DMS53 (cell line): ENCODE results near the gene KAT7.

Experiments used
- DNase-seq: peaks from one replicate; lab custom pipeline; 2025; lab: John Stamatoyannopoulos, UW

Gene KAT7

GRCh38 chr17:49842846-49843245, 54.4 kb downstream of the KAT7 start:
- DNase-seq, result no peak

DNA sequence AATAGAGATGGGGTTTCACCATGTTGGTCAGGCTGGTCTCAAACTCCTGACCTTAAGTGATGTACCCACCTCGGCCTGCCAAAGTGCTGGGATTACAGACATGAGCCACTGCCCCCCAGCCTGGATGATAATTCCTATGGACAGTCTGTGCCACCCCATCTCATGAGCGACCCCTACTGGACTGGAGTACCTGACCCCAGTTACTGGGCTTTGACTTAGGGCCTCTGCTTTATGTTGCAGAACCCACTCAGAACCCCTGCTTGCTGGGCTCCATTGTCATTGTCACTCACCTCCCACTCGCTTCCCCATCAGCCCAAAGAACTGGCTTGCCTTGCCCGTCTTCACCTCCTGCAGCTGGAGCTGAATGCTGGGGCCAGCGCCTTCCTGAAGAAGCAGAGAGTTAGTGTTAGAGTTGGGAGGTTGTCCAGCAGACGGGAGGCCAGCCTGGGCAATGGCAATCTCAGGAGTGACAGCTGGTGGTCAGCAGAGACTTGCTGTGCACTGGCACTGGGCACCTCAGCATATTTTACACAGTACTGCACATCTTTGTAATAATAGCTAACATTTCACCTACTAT, 55.4 kb downstream of the KAT7 start:
- DNase-seq, result peak; percentile 45

DNA sequence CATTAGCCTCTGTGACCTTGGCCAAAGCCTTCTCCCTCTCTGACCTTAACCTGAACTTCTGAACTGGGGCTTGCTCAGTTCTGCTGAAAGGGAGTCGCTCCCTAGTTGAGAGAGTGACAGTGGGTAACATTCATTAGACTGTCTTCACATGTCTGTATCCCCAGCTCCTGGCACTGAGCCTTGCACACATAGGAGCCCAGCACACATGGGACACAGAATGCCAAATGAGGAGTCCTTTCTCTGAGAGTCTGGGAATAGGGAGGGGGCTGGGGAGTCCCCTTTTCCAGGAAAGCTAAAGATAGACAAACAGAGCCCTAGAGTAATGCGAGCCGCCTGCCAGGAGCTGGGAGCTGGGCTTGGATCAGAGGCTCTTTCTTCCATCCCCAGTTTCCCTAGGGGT, 56.8 kb downstream of the KAT7 start:
- no peak for DNase-seq

GRCh38 chr17:49846938-49847712, 58.6 kb downstream of the KAT7 start:
- no peak for DNase-seq

DNA sequence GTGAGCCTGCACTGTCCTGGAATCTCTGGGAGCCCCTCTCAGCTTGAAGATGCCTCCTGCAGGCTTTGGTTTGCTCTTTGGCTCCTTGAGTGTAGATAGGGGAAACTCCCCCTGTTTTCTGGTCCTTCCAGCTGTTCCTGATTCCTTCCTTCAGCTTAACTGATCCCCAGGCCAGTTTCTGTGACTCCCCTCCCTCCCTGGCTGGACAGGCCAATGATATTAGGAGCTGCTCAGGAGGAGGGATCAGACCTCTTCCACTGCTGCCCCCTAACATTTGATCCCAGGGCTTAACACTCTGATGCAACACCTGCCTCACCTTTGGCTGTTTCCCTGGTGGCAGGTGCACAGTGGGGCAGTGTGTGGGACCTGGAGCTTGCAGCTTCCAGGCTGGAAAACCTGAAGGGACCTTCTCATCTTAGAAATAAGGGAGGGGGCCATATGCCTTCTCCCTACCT, 59.6 kb downstream of the KAT7 start, which contains the start of gene TAC4:
TAC4 (minus strand) TSS at position 51 of the 455 bp plus-strand sequence. CDS start 52 bp downstream, outside the sequence.
- peak; percentile 41 for DNase-seq

DNA sequence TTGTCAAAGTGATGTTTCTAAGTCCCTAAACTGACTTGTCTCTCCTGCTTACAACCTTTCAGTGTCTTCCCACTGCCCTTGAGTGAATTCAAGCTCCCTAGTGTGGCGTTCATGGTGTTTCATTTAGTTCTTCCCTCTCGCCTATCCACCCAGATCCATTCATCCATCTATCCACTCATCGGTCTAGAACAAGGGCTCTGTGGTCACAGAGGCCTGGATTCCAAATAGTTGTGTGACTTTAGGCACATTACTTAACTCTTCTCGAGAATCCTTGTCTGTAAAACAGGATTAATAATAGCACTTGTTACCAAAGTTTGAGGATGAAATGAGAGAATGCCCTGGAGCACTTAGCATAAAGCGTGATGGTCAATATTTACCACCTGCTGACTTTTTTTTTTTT, 60.3 kb downstream of the KAT7 start:
- DNase-seq, result peak; percentile 34

- no peak for DNase-seq
These were observed 61.7 kb downstream of the KAT7 start for GRCh38 chr17:49850218-49850610.

GRCh38 chr17:49850772-49851386, 62.4 kb downstream of the KAT7 start:
- DNase-seq, result peak; percentile 41

DNA sequence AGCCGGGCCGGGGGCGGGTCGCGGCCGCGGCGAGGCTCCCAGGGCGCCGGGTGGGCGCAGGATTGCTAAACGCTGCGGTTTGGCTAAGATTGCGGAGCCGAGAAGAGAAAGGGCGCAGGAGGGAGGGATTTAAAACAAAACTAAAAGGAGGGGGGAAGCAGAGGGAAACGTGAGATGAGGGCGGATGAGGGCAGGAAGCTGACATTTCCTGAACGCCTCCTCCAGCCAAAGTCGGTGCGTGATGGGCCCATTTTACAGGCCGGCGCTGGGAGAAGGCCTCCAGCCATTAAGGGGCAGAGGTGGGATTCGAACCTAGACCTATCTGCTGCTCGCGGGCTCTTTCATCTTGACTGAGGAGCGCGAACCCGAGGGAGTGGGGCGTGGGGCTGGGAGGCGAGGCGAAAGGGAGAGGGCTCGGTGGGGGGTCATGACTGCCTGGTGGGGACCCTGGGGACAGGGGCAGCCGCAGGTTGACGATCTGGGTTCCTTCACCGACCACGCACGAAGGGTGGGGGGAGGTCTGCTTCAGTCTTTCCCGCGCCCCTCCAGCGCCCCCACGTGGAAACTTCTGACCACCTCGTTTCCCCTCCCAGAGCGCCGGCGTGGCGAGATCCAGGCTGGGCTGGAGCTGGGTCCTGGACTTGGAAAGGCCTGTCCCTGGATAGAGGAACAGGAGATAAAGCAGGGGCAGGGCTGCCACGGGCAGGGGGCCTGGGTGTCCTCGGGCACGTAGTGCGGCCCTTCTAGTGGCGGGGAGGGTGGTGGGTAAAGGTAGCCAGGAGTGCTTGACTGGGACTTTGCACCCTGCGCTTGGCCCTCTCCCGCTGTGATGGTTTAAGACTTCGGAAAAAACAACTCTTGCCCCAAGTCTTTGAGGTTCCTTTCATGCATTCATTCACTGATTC, 63.2 kb downstream of the KAT7 start:
- DNase-seq, result peak; percentile 79

DNA sequence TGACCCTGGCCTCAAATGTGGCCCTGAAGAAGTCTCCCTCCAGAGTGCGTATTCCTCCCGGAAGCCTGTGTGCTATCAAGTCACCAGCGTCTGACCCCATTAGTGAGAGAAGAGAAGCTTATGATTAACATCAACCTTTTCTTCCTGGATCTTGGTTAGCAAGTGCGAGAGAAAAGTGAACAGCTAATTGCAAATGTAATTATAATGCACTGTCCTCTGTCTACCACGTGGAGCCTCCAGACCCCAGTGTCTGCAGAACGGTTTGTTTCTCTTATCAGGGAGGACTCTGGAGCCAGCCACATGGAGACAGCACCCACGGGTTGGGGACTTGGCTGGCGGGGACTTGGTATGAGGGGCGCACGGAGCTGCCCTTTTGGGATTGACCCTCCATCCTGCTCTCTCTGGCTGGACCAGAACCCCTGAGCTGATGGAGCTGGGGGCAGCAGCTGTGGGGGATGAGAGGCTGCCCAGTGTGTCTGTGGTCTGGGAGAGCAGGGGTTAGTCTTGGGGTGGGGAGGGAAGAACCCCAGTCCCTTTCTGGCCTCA, 65.1 kb downstream of the KAT7 start:
- DNase-seq, result no peak

DNA sequence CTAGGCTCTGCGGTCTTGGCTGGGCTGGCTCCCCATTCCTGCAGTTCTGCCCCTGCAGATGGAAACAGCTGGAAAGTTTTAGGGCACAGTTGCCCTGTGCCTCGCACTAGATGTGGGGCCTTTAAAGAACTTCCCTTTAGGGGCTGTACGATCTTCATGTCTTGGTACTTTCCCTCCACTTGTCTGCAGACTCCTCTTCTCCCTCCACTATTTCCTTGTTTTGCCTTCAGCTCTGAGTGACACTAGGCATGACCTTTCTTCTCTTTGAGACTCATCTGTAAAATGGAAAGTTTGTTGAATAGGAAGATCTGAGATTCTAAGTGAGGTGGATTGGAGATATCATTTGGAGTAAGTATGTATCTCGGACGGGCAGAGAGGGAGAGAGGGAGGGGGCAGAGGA, 65.6 kb downstream of the KAT7 start:
- no peak for DNase-seq

DNA sequence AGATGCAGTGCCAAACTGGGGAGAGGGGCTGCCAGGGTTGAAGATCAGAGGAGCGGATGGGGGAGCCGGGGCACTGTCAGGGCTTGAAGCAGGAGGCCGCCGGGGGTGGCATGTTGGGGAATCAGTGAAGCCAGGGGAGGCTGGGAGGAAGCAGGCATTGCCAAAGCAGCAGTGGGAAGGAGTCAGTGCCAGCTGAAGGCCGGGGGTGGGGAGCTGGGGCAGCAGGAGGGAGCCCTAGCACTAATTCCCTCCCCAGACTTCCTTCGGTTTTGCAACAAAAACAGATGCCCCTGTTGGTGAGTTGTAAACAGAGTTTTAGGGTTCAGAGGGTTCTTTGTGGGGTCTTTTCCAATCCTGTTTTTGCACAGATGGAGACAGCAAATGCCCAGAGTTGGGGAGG, 70.3 kb downstream of the KAT7 start:
- DNase-seq, result no peak

- DNase-seq, result peak; percentile 83
These were observed 71.8 kb downstream of the KAT7 start for GRCh38 chr17:49859991-49860953.

- DNase-seq, result peak; percentile 74
These were observed 72.8 kb downstream of the KAT7 start for GRCh38 chr17:49861150-49861884.

- DNase-seq, result no peak
These were observed 74.4 kb downstream of the KAT7 start for GRCh38 chr17:49862781-49863331.

DNA sequence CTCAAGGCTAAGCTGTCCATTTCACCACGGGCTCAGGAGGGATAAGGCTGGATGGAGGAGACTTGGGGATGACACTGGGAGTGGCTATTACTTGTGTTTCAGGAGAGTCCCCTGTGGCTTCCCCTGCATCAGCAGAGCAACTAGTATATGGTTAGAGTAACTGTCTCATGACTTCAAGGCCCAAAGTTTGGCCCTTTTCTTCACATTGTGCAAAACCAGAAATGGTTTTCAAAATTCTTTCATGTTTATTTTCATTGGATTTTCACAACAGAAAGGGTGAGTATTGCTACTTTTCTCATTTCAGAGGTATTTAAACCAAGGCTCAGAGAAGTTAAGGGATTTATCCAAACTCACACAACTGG, 77.5 kb downstream of the KAT7 start:
- DNase-seq, result no peak

DNA sequence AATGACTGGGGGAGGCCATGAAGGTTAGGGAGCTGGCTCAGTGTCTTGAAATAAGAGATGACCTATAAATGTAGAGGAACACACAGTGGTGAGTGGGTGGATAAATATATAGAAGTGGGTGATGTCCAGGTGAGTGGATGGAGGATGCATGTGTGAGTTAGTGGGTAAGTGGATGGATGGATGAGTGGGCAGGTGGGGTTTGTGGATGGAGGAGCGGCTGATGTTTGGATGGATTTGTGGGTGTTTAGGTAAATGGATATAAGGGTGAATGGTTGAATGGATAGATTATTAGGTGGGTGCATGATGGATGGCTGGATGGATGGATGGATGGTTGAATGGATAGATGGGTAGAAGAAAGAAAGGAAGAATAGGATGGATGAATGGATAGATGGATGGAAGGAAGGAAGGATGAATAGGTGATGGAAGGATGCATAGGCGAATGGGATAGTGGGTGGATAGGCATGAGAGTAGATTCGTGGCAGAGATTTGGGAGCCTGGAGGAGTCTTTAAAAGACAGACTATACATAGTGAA, 78.5 kb downstream of the KAT7 start:
- no peak for DNase-seq

- DNase-seq, result no peak
These were observed 80.5 kb downstream of the KAT7 start for GRCh38 chr17:49869038-49869374.

DNA sequence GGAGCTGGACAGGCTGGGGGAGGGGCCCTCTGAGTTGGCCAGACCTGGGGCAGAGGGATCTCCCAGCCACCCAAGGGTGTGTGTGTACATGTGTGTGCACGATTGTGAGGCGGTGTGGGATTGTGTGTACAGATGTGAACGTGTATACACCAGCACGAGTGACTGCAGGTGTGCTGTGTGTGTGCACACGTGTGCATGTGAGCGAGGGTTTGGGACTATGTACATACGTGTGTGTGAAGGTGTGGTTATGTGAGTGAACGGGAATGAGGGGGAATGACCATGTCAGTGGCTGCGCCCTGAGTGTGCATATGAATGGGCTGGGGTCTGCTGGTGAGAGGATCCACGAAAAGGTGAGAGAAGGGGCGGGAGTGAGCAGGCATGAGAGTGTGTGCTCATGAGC, 81.8 kb downstream of the KAT7 start:
- no peak for DNase-seq

GRCh38 chr17:49871211-49871610, 82.7 kb downstream of the KAT7 start:
- no peak for DNase-seq
